ENCODE measurements around the gene LRP11.

Gene LRP11

GRCh38 chr6:149823013-149823412 is 41.1 kb downstream of the LRP11 start:
- H3K18ac ChIP-seq (ENCODE audit: low read length): no peak overlapping the region
- no peak overlapping the region for H3K4ac ChIP-seq (ENCODE audit: low read depth, low read length)
- no peaks in the 10 kb centered on the region for H3K9me3 ChIP-seq (ENCODE audit: insufficient read depth, low read depth, low read length)
- H3K79me1 ChIP-seq (ENCODE audit: low read length): no peaks in the 10 kb centered on the region
- no peak overlapping the region for H3K9ac ChIP-seq (ENCODE audit: low read length)
- no peak for DNase-seq
- H4K8ac ChIP-seq (ENCODE audit: low read depth, low read length): no peak overlapping the region
- no peak overlapping the region for H2AFZ ChIP-seq (ENCODE audit: insufficient read depth, low read length, poor library complexity)
- H3K4me3 ChIP-seq (ENCODE audit: low read depth, low read length): no peak overlapping the region
- H3K36me3 ChIP-seq (ENCODE audit: control insufficient read depth in 1 of 2, insufficient read depth in 2 of 2, low read length in 2 of 2): peaks cover 0 to 2% of the 10 kb centered on the region in 2 experiments
- H3K4me2 ChIP-seq (ENCODE audit: low read length): no peak overlapping the region
- H2BK12ac ChIP-seq (ENCODE audit: low read length): no peak overlapping the region
- H2BK5ac ChIP-seq (ENCODE audit: low read depth, low read length, poor library complexity): no peak overlapping the region
- no peaks in the 10 kb centered on the region for H3K27me3 ChIP-seq (ENCODE audit: insufficient read depth, low read length)
- no peak overlapping the region for H2AK5ac ChIP-seq (ENCODE audit: low read length)
- WGBS (ENCODE audit: extremely low coverage, insufficient coverage, insufficient read length): no CpG with 5 or more reads among the region's 4 CpGs
- H4K12ac ChIP-seq (ENCODE audit: low read depth, low read length): no peak overlapping the region
- no peaks in the 10 kb centered on the region for H3K79me2 ChIP-seq (ENCODE audit: control insufficient read depth, insufficient read depth, low read length, poor library complexity)
- H3K27ac ChIP-seq (ENCODE audit: low read depth, low read length): no peak overlapping the region
- no peak overlapping the region for H3K23ac ChIP-seq (ENCODE audit: low read length)
- H2BK120ac ChIP-seq (ENCODE audit: insufficient read depth, low read length, poor library complexity): no peak overlapping the region
- no peak overlapping the region for H3K14ac ChIP-seq (ENCODE audit: low read length)
- H3K4me1 ChIP-seq (ENCODE audit: control insufficient read depth in 1 of 2, insufficient read depth in 2 of 2, low read length in 2 of 2): no peaks in the 10 kb centered on the region
- H4K91ac ChIP-seq (ENCODE audit: low read depth, low read length): no peak overlapping the region

GRCh38 chr6:149821492-149821891 is 42.7 kb downstream of the LRP11 start:
- Histone ChIP-seq H2AFZ (ENCODE audit: insufficient read depth, low read length, poor library complexity) (no peak overlapping the region), H4K12ac (ENCODE audit: low read depth, low read length) (no peak overlapping the region), H3K14ac (ENCODE audit: low read length) (no peak overlapping the region), H2BK12ac (ENCODE audit: low read length) (no peak overlapping the region), H2AK5ac (ENCODE audit: low read length) (no peak overlapping the region), H2BK5ac (ENCODE audit: low read depth, low read length, poor library complexity) (no peak overlapping the region), H4K91ac (ENCODE audit: low read depth, low read length) (no peak overlapping the region), H3K4me2 (ENCODE audit: low read length) (no peak overlapping the region), H3K9me3 (ENCODE audit: insufficient read depth, low read depth, low read length) (no peaks in the 10 kb centered on the region), H4K8ac (ENCODE audit: low read depth, low read length) (no peak overlapping the region), H3K27ac (ENCODE audit: low read depth, low read length) (no peak overlapping the region), H3K79me1 (ENCODE audit: low read length) (no peaks in the 10 kb centered on the region), H3K27me3 (ENCODE audit: insufficient read depth, low read length) (no peaks in the 10 kb centered on the region), H3K4me3 (ENCODE audit: low read depth, low read length) (no peak overlapping the region), H2BK120ac (ENCODE audit: insufficient read depth, low read length, poor library complexity) (no peak overlapping the region), H3K79me2 (ENCODE audit: control insufficient read depth, insufficient read depth, low read length, poor library complexity) (no peaks in the 10 kb centered on the region), H3K9ac (ENCODE audit: low read length) (no peak overlapping the region), H3K4ac (ENCODE audit: low read depth, low read length) (no peak overlapping the region), H3K36me3 (ENCODE audit: control insufficient read depth in 1 of 2, insufficient read depth in 2 of 2, low read length in 2 of 2) (peaks cover 0 to 3% of the 10 kb centered on the region in 2 experiments), H3K18ac (ENCODE audit: low read length) (no peak overlapping the region), H3K4me1 (ENCODE audit: control insufficient read depth in 1 of 2, insufficient read depth in 2 of 2, low read length in 2 of 2) (no peaks in the 10 kb centered on the region), H3K23ac (ENCODE audit: low read length) (no peak overlapping the region)
- DNase-seq: no peak
- WGBS (ENCODE audit: extremely low coverage, insufficient coverage, insufficient read length): no CpG with 5 or more reads among the region's 1 CpG

- Histone ChIP-seq H4K8ac (ENCODE audit: low read depth, low read length) (no peak overlapping the region), H2AFZ (ENCODE audit: insufficient read depth, low read length, poor library complexity) (no peak overlapping the region), H4K12ac (ENCODE audit: low read depth, low read length) (no peak overlapping the region), H3K36me3 (ENCODE audit: control insufficient read depth in 1 of 2, insufficient read depth in 2 of 2, low read length in 2 of 2) (peaks cover 0 to 2% of the 10 kb centered on the region in 2 experiments), H3K4me3 (ENCODE audit: low read depth, low read length) (no peak overlapping the region), H3K18ac (ENCODE audit: low read length) (no peak overlapping the region), H3K79me1 (ENCODE audit: low read length) (no peaks in the 10 kb centered on the region), H3K27me3 (ENCODE audit: insufficient read depth, low read length) (no peaks in the 10 kb centered on the region), H3K79me2 (ENCODE audit: control insufficient read depth, insufficient read depth, low read length, poor library complexity) (no peaks in the 10 kb centered on the region), H3K14ac (ENCODE audit: low read length) (no peak overlapping the region), H2BK5ac (ENCODE audit: low read depth, low read length, poor library complexity) (no peak overlapping the region), H2BK12ac (ENCODE audit: low read length) (no peak overlapping the region), H3K23ac (ENCODE audit: low read length) (no peak overlapping the region), H4K91ac (ENCODE audit: low read depth, low read length) (no peak overlapping the region), H3K4ac (ENCODE audit: low read depth, low read length) (no peak overlapping the region), H3K27ac (ENCODE audit: low read depth, low read length) (no peak overlapping the region), H2AK5ac (ENCODE audit: low read length) (no peak overlapping the region), H3K9me3 (ENCODE audit: insufficient read depth, low read depth, low read length) (no peaks in the 10 kb centered on the region), H3K4me2 (ENCODE audit: low read length) (no peak overlapping the region), H3K4me1 (ENCODE audit: control insufficient read depth in 1 of 2, insufficient read depth in 2 of 2, low read length in 2 of 2) (no peaks in the 10 kb centered on the region), H3K9ac (ENCODE audit: low read length) (no peak overlapping the region), H2BK120ac (ENCODE audit: insufficient read depth, low read length, poor library complexity) (no peak overlapping the region)
- no CpG with 5 or more reads among the region's 7 CpGs for WGBS (ENCODE audit: extremely low coverage, insufficient coverage, insufficient read length)
- no peak for DNase-seq
Observed at GRCh38 chr6:149820506-149820905, 43.7 kb downstream of the LRP11 start.

GRCh38 chr6:149815788-149816187 is 48.4 kb downstream of the LRP11 start:
- Histone ChIP-seq H3K9ac (ENCODE audit: low read length) (no peak overlapping the region), H2BK5ac (ENCODE audit: low read depth, low read length, poor library complexity) (no peak overlapping the region), H3K14ac (ENCODE audit: low read length) (no peak overlapping the region), H3K79me2 (ENCODE audit: control insufficient read depth, insufficient read depth, low read length, poor library complexity) (no peaks in the 10 kb centered on the region), H4K8ac (ENCODE audit: low read depth, low read length) (no peak overlapping the region), H3K9me3 (ENCODE audit: insufficient read depth, low read depth, low read length) (no peaks in the 10 kb centered on the region), H3K4me2 (ENCODE audit: low read length) (no peak overlapping the region), H2BK12ac (ENCODE audit: low read length) (no peak overlapping the region), H2AK5ac (ENCODE audit: low read length) (no peak overlapping the region), H3K18ac (ENCODE audit: low read length) (no peak overlapping the region), H4K91ac (ENCODE audit: low read depth, low read length) (no peak overlapping the region), H3K23ac (ENCODE audit: low read length) (no peak overlapping the region), H3K4ac (ENCODE audit: low read depth, low read length) (no peak overlapping the region), H3K27me3 (ENCODE audit: insufficient read depth, low read length) (no peaks in the 10 kb centered on the region), H3K4me1 (ENCODE audit: control insufficient read depth in 1 of 2, insufficient read depth in 2 of 2, low read length in 2 of 2) (no peaks in the 10 kb centered on the region), H3K27ac (ENCODE audit: low read depth, low read length) (no peak overlapping the region), H2AFZ (ENCODE audit: insufficient read depth, low read length, poor library complexity) (no peak overlapping the region), H3K36me3 (ENCODE audit: control insufficient read depth in 1 of 2, insufficient read depth in 2 of 2, low read length in 2 of 2) (peaks cover 2% of the 10 kb centered on the region in 2 experiments), H3K4me3 (ENCODE audit: low read depth, low read length) (no peak overlapping the region), H4K12ac (ENCODE audit: low read depth, low read length) (no peak overlapping the region), H3K79me1 (ENCODE audit: low read length) (no peaks in the 10 kb centered on the region), H2BK120ac (ENCODE audit: insufficient read depth, low read length, poor library complexity) (no peak overlapping the region)
- no CpG with 5 or more reads among the region's 4 CpGs for WGBS (ENCODE audit: extremely low coverage, insufficient coverage, insufficient read length)
- DNase-seq: no peak
